ENCODE results near the gene PPY. TPM values are rescaled to one million over a fixed set of nuclear protein-coding genes. Genes with fewer than 3 reads are reported as not detected.
A peak's percentile ranks its signal among the peaks of the same experiment; 100 is the strongest.

The PPY gene
- total and polyA plus RNA-seq, 10 donors, result not detected

DNA sequence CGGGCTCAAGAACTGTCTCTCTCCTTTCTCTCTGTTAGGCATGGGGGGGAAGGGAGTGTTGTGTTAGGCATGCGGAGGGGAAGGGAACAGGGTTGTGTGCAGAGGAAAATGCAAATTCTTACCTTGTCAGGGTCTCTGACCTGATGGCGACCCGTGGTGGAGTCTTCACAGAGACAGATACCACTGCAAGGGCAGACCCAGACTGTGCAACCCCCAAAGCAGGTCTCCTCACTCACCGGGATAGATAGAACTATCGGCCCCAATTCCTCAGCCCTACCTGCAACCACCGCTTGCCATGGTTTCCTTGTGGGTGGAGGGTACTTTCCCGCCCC lies 25.3 kb downstream of the PPY start:
- Histone ChIP-seq H3K27ac (peak overlapping the region in 3 of 8 donors; percentile 18 to 47 (median 44)), H3K36me3 (no peaks in the 10 kb centered on the region), H3K4me1 (peaks cover 0 to 17% (median 11%) of the 10 kb centered on the region in 6 donors), H3K27me3 (replicated peaks in 1 of 7) (peaks cover 0 to 27% (median 0%) of the 10 kb centered on the region in 7 donors), H3K9me3 (no peaks in the 10 kb centered on the region), H3K4me3 (peak overlapping the region; percentile 12 to 67 (median 41))
- 43 to 59% (median 56%) methylated on average over 8 of the region's 8 CpGs for WGBS, 5 donors
- TF ChIP-seq, protein P1, sequence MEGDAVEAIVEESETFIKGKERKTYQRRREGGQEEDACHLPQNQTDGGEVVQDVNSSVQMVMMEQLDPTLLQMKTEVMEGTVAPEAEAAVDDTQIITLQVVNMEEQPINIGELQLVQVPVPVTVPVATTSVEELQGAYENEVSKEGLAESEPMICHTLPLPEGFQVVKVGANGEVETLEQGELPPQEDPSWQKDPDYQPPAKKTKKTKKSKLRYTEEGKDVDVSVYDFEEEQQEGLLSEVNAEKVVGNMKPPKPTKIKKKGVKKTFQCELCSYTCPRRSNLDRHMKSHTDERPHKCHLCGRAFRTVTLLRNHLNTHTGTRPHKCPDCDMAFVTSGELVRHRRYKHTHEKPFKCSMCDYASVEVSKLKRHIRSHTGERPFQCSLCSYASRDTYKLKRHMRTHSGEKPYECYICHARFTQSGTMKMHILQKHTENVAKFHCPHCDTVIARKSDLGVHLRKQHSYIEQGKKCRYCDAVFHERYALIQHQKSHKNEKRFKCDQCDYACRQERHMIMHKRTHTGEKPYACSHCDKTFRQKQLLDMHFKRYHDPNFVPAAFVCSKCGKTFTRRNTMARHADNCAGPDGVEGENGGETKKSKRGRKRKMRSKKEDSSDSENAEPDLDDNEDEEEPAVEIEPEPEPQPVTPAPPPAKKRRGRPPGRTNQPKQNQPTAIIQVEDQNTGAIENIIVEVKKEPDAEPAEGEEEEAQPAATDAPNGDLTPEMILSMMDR (IDR thresholded peaks at IDR 0.05 in 8 of 11, conservative IDR thresholded peaks at IDR 0.05 in 3 of 11), result no peak
- TF ChIP-seq POLR2A (IDR thresholded peaks at IDR 0.05) (no peak), POLR2AphosphoS5 (IDR thresholded peaks at IDR 0.05) (no peak)
- no peak for DNase-seq
- intact Hi-C loops (cut with DNase I; ENCODE audit: low total_unique reads), result no loop called here

DNA sequence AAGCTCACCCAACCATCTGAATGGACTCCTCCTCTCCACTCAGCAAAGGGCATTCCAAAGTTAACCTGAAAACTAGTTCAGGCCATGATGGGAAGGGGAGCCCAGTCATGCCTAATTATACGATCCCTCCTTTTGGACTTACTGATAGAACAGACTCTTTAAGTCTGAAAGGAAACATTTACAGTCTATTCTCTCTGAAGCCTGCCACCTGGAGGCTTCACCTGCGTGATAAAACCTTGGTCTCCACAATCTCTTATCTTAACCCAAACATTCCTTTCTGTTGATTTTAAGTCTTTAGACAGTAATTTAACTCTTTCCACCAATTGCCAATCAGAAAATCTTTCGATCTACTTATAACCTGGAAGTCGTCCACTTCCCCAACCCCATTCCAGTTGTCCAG lies 25.9 kb downstream of the PPY start:
- Histone ChIP-seq H3K36me3 (no peaks in the 10 kb centered on the region), H3K27me3 (replicated peaks in 1 of 7) (peaks cover 0 to 27% (median 0%) of the 10 kb centered on the region in 7 donors), H3K4me3 (no peak overlapping the region), H3K27ac (no peak overlapping the region), H3K9me3 (no peaks in the 10 kb centered on the region), H3K4me1 (peaks cover 0 to 17% (median 11%) of the 10 kb centered on the region in 6 donors)
- 79 to 90% (median 83%) methylated on average over 4 of the region's 4 CpGs for WGBS, 5 donors
- no peak for DNase-seq
- TF ChIP-seq, protein P1 (IDR thresholded peaks at IDR 0.05 in 8 of 11, conservative IDR thresholded peaks at IDR 0.05 in 3 of 11), result no peak
- TF ChIP-seq POLR2AphosphoS5 (IDR thresholded peaks at IDR 0.05) (no peak), POLR2A (IDR thresholded peaks at IDR 0.05) (no peak)
- intact Hi-C loops (cut with DNase I; ENCODE audit: low total_unique reads), result no loop called here

DNA sequence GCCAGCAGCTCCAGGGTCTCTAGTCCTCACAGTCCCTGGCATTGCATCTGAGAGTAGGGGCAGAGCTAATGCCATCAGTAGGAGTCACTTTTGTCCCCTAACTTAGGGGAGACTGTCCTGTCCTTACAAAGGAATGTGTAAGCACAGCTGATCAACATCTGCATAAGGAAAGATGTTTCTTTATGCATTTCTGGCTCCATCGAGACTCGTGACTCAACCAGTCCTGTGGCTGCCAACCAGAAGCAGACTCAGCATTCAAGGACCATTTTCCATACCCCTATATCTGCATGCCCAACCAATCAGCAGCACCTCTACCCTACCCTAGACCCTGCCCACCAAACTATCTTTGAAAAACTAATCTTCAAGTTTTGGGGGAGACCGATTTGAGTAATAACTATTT lies 26.7 kb downstream of the PPY start:
- DNase-seq, result no peak
- no peaks in the 10 kb centered on the region for H3K9me3 ChIP-seq
- no peak overlapping the region for H3K27ac ChIP-seq
- no peaks in the 10 kb centered on the region for H3K36me3 ChIP-seq
- TF ChIP-seq POLR2AphosphoS5 (IDR thresholded peaks at IDR 0.05), result no peak
- TF ChIP-seq, protein P1 (IDR thresholded peaks at IDR 0.05 in 8 of 11, conservative IDR thresholded peaks at IDR 0.05 in 3 of 11), result no peak
- 83 to 93% (median 90%) methylated on average over 3 of the region's 3 CpGs for WGBS, 5 donors
- H3K27me3 ChIP-seq (replicated peaks in 1 of 7), result peaks cover 0 to 21% (median 0%) of the 10 kb centered on the region in 7 donors
- intact Hi-C loops (cut with DNase I; ENCODE audit: low total_unique reads), result no loop called here
- H3K4me3 ChIP-seq, result no peak overlapping the region
- peaks cover 0 to 17% (median 11%) of the 10 kb centered on the region in 6 donors for H3K4me1 ChIP-seq

DNA sequence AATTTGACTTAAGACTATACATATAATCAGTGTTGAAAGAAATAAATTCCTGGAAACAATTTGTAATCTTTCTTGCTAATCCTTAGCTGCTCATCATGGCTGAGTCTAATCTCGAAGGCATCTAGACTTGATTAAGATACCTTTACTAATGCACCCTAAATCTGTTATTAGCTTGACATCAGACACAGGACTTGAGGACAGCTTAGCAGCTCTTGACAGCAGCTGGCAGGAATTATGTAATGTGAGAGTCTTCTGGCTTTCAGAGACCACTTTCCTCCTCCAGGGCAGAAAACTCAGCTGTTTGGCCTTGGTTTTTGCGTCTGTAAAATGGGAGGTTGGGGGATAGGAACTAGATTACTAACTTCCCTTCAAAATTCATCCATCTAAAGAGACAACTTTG lies 27.8 kb downstream of the PPY start:
- no peak for DNase-seq
- Histone ChIP-seq H3K27ac (no peak overlapping the region), H3K27me3 (replicated peaks in 1 of 7) (peaks cover 0 to 25% (median 0%) of the 10 kb centered on the region in 7 donors), H3K4me3 (no peak overlapping the region), H3K36me3 (no peaks in the 10 kb centered on the region), H3K4me1 (peaks cover 0 to 17% (median 11%) of the 10 kb centered on the region in 6 donors), H3K9me3 (no peaks in the 10 kb centered on the region)
- intact Hi-C loops (cut with DNase I; ENCODE audit: low total_unique reads), result no loop called here
- TF ChIP-seq POLR2A (IDR thresholded peaks at IDR 0.05) (no peak), POLR2AphosphoS5 (IDR thresholded peaks at IDR 0.05) (no peak)
- TF ChIP-seq, protein P1 (IDR thresholded peaks at IDR 0.05 in 8 of 11, conservative IDR thresholded peaks at IDR 0.05 in 3 of 11), result no peak
- 70 to 79% (median 77%) methylated on average over 2 of the region's 2 CpGs for WGBS, 5 donors
